Stimulated activated CD4-positive, alpha-beta T cell treated with anti-CD3 and anti-CD28 coated beads, Interleukin-4, amount 100 ng/mL, for 24 hours (primary cell): Measurements from ENCODE around the gene RILPL2.
"Not testable (repeated sequence)": the region's sequence is repeated elsewhere in the genome, so short reads cannot be mapped to it uniquely, and the experiment has no call there.

ENCODE experiments used
- DNase-seq: peaks from one replicate; pipeline ENCODE4 v3.0.0-alpha.2; 2020

Gene RILPL2

GRCh38 chr12:123401753-123402683 is 34.5 kb downstream of the RILPL2 start:
- no peak for DNase-seq

GRCh38 chr12:123399255-123399617 is 37.2 kb downstream of the RILPL2 start:
- DNase-seq = no peak

- DNase-seq = no peak
These were observed 37.8 kb downstream of the RILPL2 start for GRCh38 chr12:123398550-123399254.

GRCh38 chr12:123398177-123398549 is 38.3 kb downstream of the RILPL2 start:
- no peak for DNase-seq

- no peak for DNase-seq
These were observed 39.1 kb downstream of the RILPL2 start for GRCh38 chr12:123397400-123397799.

GRCh38 chr12:123396954-123397353 is 39.5 kb downstream of the RILPL2 start:
- no peak for DNase-seq

GRCh38 chr12:123396543-123396942 is 39.9 kb downstream of the RILPL2 start:
- no peak for DNase-seq

- DNase-seq = no peak
These were observed 41.2 kb downstream of the RILPL2 start for GRCh38 chr12:123395236-123395635.

GRCh38 chr12:123393747-123394146 is 42.7 kb downstream of the RILPL2 start:
- no peak for DNase-seq

GRCh38 chr12:123391546-123392343 is 44.7 kb downstream of the RILPL2 start:
- no peak for DNase-seq

- no peak for DNase-seq
These were observed 45.7 kb downstream of the RILPL2 start for GRCh38 chr12:123390498-123391426.

GRCh38 chr12:123389560-123390351 is 46.7 kb downstream of the RILPL2 start:
- DNase-seq = peak; percentile 25

- peak; percentile 7 for DNase-seq
These were observed 47.4 kb downstream of the RILPL2 start for GRCh38 chr12:123388951-123389559.

- DNase-seq = peak; percentile 74
These were observed 48.1 kb downstream of the RILPL2 start for GRCh38 chr12:123388177-123388950.

- no peak for DNase-seq
These were observed 48.8 kb downstream of the RILPL2 start for GRCh38 chr12:123387508-123388176.

- not testable (repeated sequence) for DNase-seq
These were observed 50.9 kb downstream of the RILPL2 start for GRCh38 chr12:123385536-123385935.

- no peak for DNase-seq
These were observed 51.5 kb downstream of the RILPL2 start for GRCh38 chr12:123384994-123385376.

GRCh38 chr12:123384318-123384993 is 52.0 kb downstream of the RILPL2 start:
- peak; percentile 18 for DNase-seq

- no peak for DNase-seq
These were observed 53.8 kb downstream of the RILPL2 start for GRCh38 chr12:123382684-123383083.
